Activated naive CD8-positive, alpha-beta T cell treated with anti-CD3 and anti-CD28 coated beads for 36 hours (primary cell): Measurements from ENCODE around the gene PLCZ1. TPM values are rescaled to one million over a fixed set of nuclear protein-coding genes. Genes with fewer than 3 reads are reported as not detected.

Experiments
- total RNA-seq, 2 experiments: library from RNA; stranded (reverse); gene quantifications; one replicate each; pipeline ENCODE4 v1.2.3, GENCODE V29; 2021

Gene PLCZ1
- total RNA-seq, 2 experiments from 2014 or later: not detected

Other genes starting within 250 kb of the PLCZ1 start
- not detected for gene CAPZA3, start 107 bp upstream of the PLCZ1 start, total RNA-seq